K562 (cell line): ENCODE measurements around the gene PREB. TPM values are rescaled to one million over a fixed set of nuclear protein-coding genes. Genes with fewer than 3 reads are reported as not detected.

ENCODE experiments used
- ATF2 ChIP-seq: sonication (generic); formaldehyde crosslinking; IDR thresholded peaks from 2 replicates; pipeline ENCODE4 v1.8.1; 2022; ENCODE audit warnings: missing genetic modification reagents
- HDAC6 ChIP-seq: IDR thresholded peaks from 2 replicates; pipeline ENCODE4 v1.6.1; 2012; ENCODE audit warnings: low read depth, mild to moderate bottlenecking, control low read depth, inconsistent platforms, low read length, moderate library complexity
- HSF4 ChIP-seq: fragments of 250-450 bp; sonication (Bioruptor Pico); IDR thresholded peaks from 2 replicates; pipeline ENCODE4 v2.1.2; 2022; ENCODE audit warnings: mild to moderate bottlenecking, moderate library complexity, borderline replicate concordance
- ZFX ChIP-seq: sonication (generic); formaldehyde crosslinking; IDR thresholded peaks from 2 replicates; pipeline ENCODE4 v1.8.0; 2022; ENCODE audit warnings: mild to moderate bottlenecking, missing genetic modification reagents, moderate library complexity
- ZNF318 ChIP-seq, 2 experiments: fragments of 450-650 bp; IDR thresholded peaks; 2 replicates each; pipeline ENCODE4 v1.6.1; 2016; ENCODE audit warnings: mild to moderate bottlenecking in 2 of 2, borderline replicate concordance in 1 of 2, low read depth in 1 of 2, moderate library complexity in 1 of 2
- ZNF384 ChIP-seq: IDR thresholded peaks from 2 replicates; pipeline ENCODE4 v1.6.1; 2012; ENCODE audit warnings: low read depth, low read length, improper control_type of control experiment
- polyA plus RNA-seq, 8 experiments: library from polyadenylated mRNA; depleted of rRNA in 4 of 8; stranded (reverse) in 5 of 8; unstranded in 3 of 8; fragments of >200 nt; fragmentation: Nextera tagmentation in 2 of 8; fragmentation: Illumina TruSeq in 1 of 8; extraction: Ambion mirVana in 2 of 8; extraction: Trizol in 1 of 8; gene quantifications; 2 replicates each; pipeline versions ENCODE4 v1.2.1 to v1.2.3, GENCODE V29; 2011 to 2014; ENCODE audit warnings: inconsistent platforms in 1 of 8, missing spikeins in 1 of 8
- total RNA-seq, 7 experiments: library from RNA; depleted of rRNA in 6 of 7; stranded (reverse); fragments of >200 nt in 6 of 7; fragmentation: Illumina TruSeq in 2 of 7; extraction: Trizol in 2 of 7; gene quantifications; 2 replicates each; pipeline versions ENCODE4 v1.2.1 to v1.2.3, GENCODE V29; 2011 to 2021; ENCODE audit warnings: low replicate concordance in 1 of 7
- TF ChIP-seq, protein P1 (sequence below): IDR thresholded peaks from 2 replicates; pipeline ENCODE4 v1.6.1; 2011; ENCODE audit not compliant: insufficient read length; ENCODE audit errors: extremely low read depth

PREB gene
- total and polyA plus RNA-seq, 9 of the 15 experiments (the other 6 are each of a cell fraction or from before 2014, with no cell fraction given): 35.1 to 84.2 (median 67.2) TPM

DNA sequence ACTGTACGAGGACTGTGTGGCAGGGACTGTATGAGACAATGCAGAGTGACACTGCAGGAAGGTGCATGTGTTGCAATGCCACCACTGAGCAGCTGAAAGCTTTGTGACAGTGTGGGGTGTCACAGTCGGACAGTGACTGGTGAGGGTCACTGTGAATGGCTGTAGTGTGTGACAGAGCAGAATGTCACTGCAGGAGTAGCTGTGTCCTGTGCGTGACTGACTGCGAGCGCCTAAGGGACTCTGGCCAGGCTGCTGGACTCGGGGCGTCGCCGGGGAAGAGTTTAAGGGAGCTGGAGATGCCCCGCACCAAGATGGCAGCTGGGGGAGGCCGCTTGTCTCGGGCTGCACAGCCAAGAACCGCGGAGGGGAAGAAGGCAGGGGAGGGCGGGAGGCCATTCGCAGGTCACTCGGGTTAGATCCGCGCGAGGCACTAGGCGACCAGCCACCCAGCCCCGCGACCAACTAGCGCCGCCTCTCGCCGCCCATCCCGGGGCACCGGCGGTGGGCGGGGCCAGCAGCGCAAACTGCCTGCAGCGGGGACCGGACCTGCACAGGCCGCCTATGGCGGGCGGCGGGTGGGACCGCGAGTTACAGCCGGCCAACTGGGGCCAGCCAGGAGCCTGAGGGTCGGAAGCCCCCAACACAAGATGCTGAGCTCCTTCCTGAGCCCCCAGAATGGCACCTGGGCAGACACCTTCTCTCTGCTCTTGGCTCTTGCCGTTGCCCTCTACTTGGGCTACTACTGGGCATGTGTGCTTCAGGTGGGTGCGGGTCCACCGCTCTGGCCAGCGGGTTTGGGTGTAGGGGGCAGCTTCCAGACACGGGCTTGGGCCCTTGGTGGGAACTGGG is 10.9 kb downstream of the PREB start, which contains the start of gene ABHD1 (continued):
- TF ChIP-seq ZNF318 (IDR thresholded peaks at IDR 0.05; ENCODE audit: borderline replicate concordance in 1 of 2, low read depth in 1 of 2) (no peak), HSF4 (CRISPR knock-in tag) (no peak), HDAC6 (no peak), ATF2 (CRISPR knock-in tag) (no peak), ZFX (peak; percentile 87), ZNF384 (no peak)
- TF ChIP-seq, protein P1, sequence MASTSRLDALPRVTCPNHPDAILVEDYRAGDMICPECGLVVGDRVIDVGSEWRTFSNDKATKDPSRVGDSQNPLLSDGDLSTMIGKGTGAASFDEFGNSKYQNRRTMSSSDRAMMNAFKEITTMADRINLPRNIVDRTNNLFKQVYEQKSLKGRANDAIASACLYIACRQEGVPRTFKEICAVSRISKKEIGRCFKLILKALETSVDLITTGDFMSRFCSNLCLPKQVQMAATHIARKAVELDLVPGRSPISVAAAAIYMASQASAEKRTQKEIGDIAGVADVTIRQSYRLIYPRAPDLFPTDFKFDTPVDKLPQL: no peak
